ENCODE results near the gene ATAD5.

DNA sequence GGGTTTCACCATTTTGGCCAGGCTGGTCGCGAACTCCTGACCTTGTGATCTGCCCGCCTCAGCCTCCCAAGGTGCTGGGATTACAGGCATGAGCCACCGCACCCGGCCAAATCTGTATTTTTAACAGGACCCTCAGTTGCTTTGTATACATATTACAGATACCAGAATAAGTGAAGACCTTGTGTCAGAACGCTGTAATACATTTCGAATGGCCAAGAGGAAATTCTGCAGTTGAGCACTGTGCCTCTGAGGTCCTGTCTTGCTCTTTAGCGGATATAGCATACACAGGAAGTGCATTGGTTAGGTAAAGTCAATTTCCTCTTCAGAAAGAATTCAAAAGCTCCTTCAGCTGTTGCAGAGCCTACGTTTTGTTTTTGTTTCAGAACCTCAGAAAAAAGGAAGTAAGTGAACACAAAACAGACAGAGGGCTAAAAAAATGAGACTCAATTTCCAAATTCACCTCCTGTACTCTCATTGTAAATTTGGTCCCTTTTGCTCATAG is 22.9 kb upstream of the ATAD5 start:
- TF ChIP-seq EP300 (conservative IDR thresholded peaks at IDR 0.05; ENCODE audit: poor library complexity, severe bottlenecking) (no peak), TAF1 (IDR thresholded peaks at IDR 0.05; ENCODE audit: low read depth) (no peak), REST (IDR thresholded peaks at IDR 0.05; ENCODE audit: borderline replicate concordance) (no peak)

All from neural cell (in vitro differentiated cells).